GM20000 (cell line): Measurements from ENCODE around the gene CFAP68.
A peak's percentile ranks its signal among the peaks of the same experiment; 100 is the strongest.

Experiments
- DNase-seq: peaks from one replicate; pipeline ENCODE4 v3.0.0; 2012; ENCODE audit warnings: low spot score
- TF ChIP-seq, protein P1 (sequence below): IDR thresholded peaks from 2 replicates; pipeline ENCODE4 v1.5.1; 2012; ENCODE audit warnings: mild to moderate bottlenecking, control low read depth; ENCODE audit errors: extremely low read depth, missing control alignments

CFAP68 gene

DNA sequence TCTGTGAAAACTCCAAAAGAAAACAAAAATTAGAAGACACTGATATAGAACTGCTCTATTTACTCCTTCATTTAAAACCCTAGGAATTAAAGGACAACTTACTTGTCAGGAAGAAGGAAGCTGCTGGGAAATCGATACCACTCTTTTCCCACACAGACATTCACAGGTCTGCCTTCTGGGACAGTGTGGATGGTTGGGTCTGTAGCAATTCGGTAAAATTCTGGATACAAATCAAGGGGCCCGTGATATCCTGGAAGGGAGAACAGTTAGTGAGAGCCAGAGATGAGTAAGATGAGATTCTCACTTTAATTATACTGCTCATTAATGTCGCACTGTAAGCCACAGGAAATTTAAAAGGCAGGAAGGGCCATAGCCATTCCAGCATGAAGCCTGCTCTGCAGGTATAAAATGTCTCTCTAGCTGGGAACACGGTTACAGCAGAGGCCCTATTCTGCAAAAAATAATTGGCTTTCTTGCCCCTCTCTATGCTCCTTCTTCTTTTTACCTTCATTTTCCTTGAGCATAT lies 41.9 kb upstream of the CFAP68 start:
- DNase-seq: no peak
- TF ChIP-seq, protein P1, sequence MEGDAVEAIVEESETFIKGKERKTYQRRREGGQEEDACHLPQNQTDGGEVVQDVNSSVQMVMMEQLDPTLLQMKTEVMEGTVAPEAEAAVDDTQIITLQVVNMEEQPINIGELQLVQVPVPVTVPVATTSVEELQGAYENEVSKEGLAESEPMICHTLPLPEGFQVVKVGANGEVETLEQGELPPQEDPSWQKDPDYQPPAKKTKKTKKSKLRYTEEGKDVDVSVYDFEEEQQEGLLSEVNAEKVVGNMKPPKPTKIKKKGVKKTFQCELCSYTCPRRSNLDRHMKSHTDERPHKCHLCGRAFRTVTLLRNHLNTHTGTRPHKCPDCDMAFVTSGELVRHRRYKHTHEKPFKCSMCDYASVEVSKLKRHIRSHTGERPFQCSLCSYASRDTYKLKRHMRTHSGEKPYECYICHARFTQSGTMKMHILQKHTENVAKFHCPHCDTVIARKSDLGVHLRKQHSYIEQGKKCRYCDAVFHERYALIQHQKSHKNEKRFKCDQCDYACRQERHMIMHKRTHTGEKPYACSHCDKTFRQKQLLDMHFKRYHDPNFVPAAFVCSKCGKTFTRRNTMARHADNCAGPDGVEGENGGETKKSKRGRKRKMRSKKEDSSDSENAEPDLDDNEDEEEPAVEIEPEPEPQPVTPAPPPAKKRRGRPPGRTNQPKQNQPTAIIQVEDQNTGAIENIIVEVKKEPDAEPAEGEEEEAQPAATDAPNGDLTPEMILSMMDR: no peak

GRCh38 chr11:111838054-111838453 lies 41.3 kb upstream of the CFAP68 start:
- TF ChIP-seq, protein P1: no peak

DNA sequence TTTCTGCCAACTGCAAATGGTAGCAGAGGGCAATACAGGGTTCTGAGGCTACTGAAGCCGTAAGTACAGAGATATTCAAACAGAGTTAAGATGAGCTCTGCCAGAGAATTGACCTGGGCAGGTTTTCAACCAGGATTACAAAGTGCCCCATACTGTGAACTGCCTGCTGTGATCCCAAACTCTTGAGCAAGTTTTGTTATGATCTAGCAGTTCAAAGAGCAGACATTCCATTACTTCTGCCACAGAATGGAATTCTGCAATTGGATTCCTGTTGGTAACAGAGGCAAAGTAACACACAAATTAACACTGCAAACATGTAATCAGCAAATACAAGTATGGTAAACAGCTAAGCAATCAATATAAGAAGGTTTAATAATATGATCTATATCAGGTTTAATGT lies 39.2 kb upstream of the CFAP68 start:
- TF ChIP-seq, protein P1: no peak
- no peak for DNase-seq

More at GRCh38 chr11:111838054-111838453, 41.3 kb upstream of the CFAP68 start:
- DNase-seq: no peak

DNA sequence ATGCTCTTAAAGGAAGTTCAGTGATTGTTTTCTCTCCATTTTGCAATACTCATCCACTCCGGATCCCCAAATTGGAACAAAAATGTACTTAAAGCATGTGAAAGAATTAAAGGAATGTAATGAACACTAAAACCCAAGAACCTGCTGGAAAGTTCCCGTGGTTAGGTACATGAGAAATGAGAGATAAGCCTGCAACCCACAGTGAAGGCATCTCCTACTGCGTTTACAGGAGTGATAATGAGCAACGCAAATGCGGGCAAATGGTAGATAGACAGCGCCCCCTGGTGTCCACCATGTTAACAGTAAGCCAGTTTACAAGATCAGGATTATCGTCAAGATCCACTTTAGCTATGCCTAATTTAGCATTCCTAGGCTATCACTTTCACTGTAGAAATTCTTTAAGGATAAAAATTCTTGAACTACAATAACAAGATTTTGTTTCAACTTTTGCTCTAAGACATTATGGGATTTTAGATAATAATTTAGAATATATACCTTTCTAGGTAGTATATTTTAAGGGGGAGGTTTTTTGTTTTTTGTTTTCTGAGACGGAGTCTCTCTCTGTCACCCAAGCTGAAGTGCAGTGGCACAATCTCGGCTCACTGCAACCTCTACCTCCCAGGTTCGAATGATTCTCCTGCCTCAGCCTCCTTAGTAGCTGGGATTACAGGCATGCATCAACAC lies 37.8 kb upstream of the CFAP68 start:
- TF ChIP-seq, protein P1: peak; percentile 82
- DNase-seq: peak; percentile 62

DNA sequence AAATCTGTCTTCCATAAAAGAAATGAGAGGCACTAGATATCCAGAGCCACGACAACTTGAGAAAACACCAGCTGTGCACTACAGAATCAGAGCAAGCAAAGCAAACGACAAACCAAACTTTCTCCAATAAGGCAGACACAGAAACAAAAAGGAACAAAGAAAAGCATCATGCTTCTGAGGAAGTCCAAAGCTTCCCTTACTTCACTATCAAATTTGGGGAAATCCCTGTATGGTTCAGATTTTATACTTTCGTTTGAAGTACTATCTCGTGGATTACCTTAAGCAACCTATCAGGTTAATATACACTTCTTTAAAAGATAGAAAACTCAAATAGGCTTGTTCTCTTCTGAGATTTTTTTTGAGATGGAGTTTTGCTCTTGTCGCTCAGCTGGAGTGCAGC lies 35.7 kb upstream of the CFAP68 start:
- TF ChIP-seq, protein P1: no peak
- no peak for DNase-seq

DNA sequence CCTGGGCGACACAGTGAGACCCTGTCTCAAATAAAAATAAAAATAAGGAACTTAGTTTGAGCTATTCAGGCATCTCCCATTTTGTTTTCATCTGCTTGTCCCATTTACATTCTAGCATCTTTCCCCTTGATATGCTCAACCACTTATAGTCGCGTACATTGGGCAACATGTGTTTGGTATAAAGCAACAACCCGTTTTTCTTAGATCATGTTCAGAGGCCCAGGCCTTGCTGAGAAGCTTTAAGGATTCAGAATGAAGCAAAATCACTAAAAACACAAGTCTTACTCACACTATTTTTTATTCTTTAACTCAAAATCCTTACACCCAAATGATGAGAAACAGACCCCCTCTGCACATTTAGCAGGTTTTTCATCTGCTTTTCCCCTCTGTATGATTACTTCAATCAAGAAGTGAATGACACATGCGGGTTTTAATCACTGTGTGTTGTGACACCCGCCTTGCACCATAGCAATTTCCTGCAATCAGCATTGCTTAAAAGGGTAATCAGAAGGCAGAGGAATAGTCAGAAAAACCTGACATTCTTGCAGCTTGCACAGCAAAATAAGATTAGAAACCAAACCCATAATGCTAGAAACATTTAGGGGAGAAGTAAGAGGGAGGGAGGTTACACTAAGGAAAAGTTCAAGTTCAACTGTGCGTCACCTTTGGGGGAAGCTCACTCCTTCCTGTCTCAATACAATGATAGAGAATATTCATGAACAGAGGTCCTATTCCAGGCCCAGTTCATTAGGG lies 33.9 kb upstream of the CFAP68 start:
- no peak for DNase-seq
- TF ChIP-seq, protein P1: no peak

DNA sequence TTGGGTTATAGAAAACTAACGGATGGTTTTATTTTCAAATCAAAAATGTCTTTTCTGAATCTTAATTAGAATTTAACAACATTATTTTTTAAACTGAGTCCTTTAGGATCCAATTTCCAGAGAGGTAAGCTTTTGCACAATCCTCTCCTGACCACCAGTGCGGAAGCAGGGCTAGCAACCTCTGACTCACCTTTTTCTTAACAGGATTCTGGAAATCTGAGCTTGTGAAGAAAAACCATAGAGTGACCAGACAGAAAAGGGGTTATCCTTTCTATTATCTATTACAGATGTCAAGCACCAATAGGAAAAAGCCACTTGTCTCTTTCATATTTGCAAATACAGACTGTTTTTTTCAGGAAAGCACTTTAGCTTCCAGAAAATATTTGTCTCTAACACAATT lies 33.3 kb upstream of the CFAP68 start:
- TF ChIP-seq, protein P1: no peak
- no peak for DNase-seq
